MCF 10A (cell line): Measurements from ENCODE around the gene RCAN2. TPM values are rescaled to one million over a fixed set of nuclear protein-coding genes. Genes with fewer than 3 reads are reported as not detected.

Experiments used
- BruUV-seq: library from RNA; stranded (reverse); fragments of 400-500 nt; replicated peaks from 2 replicates; lab custom pipeline; 2021; lab: Mats Ljungman, UMichigan
- CTCF ChIA-PET: fragments of 300-600 bp; sonication (Branson Sonifier 250); formaldehyde crosslinking; extraction: SDS; loops from one replicate; lab custom pipeline; 2021; ENCODE audit warnings: antibody characterized with exemption, inconsistent platforms; lab: Yijun Ruan, JAX
- POLR2A ChIA-PET: fragments of 300-600, 350-650 bp; sonication (Branson Sonifier 250); formaldehyde crosslinking; extraction: SDS; loops from one replicate; lab custom pipeline; 2020; ENCODE audit warnings: antibody characterized with exemption, inconsistent platforms; lab: Yijun Ruan, JAX
- DNase-seq: peaks from one replicate; pipeline ENCODE4 v3.0.0-alpha.2; 2018; ENCODE audit not compliant: unreplicated experiment
- H3K27ac Mint-ChIP-seq: one replicate; pipeline ENCODE4 v1.8.0; 2022; ENCODE audit warnings: mild to moderate bottlenecking, low read depth, mixed read lengths; ENCODE audit not compliant: unreplicated experiment
- H3K27me3 Mint-ChIP-seq: one replicate; pipeline ENCODE4 v1.8.0; 2022; ENCODE audit warnings: mixed read lengths; ENCODE audit not compliant: insufficient read depth, unreplicated experiment
- H3K36me3 Mint-ChIP-seq: one replicate; pipeline ENCODE4 v1.8.0; 2022; ENCODE audit warnings: mild to moderate bottlenecking, moderate library complexity, mixed read lengths; ENCODE audit not compliant: insufficient read depth, unreplicated experiment
- H3K4me1 Mint-ChIP-seq: one replicate; pipeline ENCODE4 v1.8.0; 2022; ENCODE audit warnings: mixed read lengths; ENCODE audit not compliant: insufficient read depth, unreplicated experiment
- H3K4me3 Mint-ChIP-seq: one replicate; pipeline ENCODE4 v1.8.0; 2022; ENCODE audit warnings: mild to moderate bottlenecking, moderate library complexity, mixed read lengths; ENCODE audit not compliant: unreplicated experiment
- H3K9me3 Mint-ChIP-seq: one replicate; pipeline ENCODE4 v1.8.0; 2022; ENCODE audit warnings: mixed read lengths; ENCODE audit not compliant: unreplicated experiment
- CTCF ChIP-seq: fragments of 200-600 bp; IDR thresholded peaks from one replicate; pipeline ENCODE4 v1.8.0; 2022; ENCODE audit warnings: antibody characterized with exemption, mild to moderate bottlenecking; ENCODE audit not compliant: unreplicated experiment
- intact Hi-C: fragments of 100-400 bp; cut with micrococcal nuclease; formaldehyde crosslinking; loops from 2 replicates; pipeline ENCODE4 v1.14.1; 2022
- total RNA-seq: library from RNA; stranded (reverse); gene quantifications from 2 replicates; pipeline ENCODE4 v1.2.3, GENCODE V29; 2022

Gene RCAN2
- total RNA-seq, 1 experiment from 2014 or later = 0.09 TPM

GRCh38 chr6:46310196-46310595 is 181.1 kb downstream of the RCAN2 start:
- no peak for TF ChIP-seq CTCF
- H3K4me3 Mint-ChIP-seq = no peak overlapping the region
- no peaks in the 10 kb centered on the region for H3K27me3 Mint-ChIP-seq
- ChIA-PET POLR2A (no interaction called here), CTCF (no interaction called here)
- H3K9me3 Mint-ChIP-seq = no peaks in the 10 kb centered on the region
- no TSS peak for BruUV-seq
- intact Hi-C loops = no loop called here
- no peak overlapping the region for H3K27ac Mint-ChIP-seq
- DNase-seq = no peak
- H3K36me3 Mint-ChIP-seq = no peaks in the 10 kb centered on the region
- no peaks in the 10 kb centered on the region for H3K4me1 Mint-ChIP-seq

GRCh38 chr6:46306431-46306830 is 184.8 kb downstream of the RCAN2 start:
- Mint-ChIP-seq H3K4me1 (no peaks in the 10 kb centered on the region), H3K4me3 (no peak overlapping the region), H3K27me3 (peaks cover 10% of the 10 kb centered on the region), H3K27ac (no peak overlapping the region), H3K9me3 (no peaks in the 10 kb centered on the region), H3K36me3 (no peaks in the 10 kb centered on the region)
- POLR2A ChIA-PET = no interaction called here
- intact Hi-C loops = no loop called here
- CTCF ChIA-PET = interaction anchor here (0.6 kb wide), 1 partner anchor 16 kb away, joined by 3 read pairs; no protein-coding TSS in a partner anchor
- TF ChIP-seq CTCF = no peak
- BruUV-seq = no TSS peak
- DNase-seq = no peak

- Mint-ChIP-seq H3K4me3 (no peak overlapping the region), H3K4me1 (no peaks in the 10 kb centered on the region), H3K9me3 (no peaks in the 10 kb centered on the region), H3K27ac (no peak overlapping the region), H3K27me3 (peaks cover 16% of the 10 kb centered on the region), H3K36me3 (no peaks in the 10 kb centered on the region)
- BruUV-seq = no TSS peak
- ChIA-PET POLR2A (interaction anchor here (0.6 kb wide), 1 partner anchor 454 kb away, joined by 3 read pairs; no protein-coding TSS in a partner anchor), CTCF (interaction anchor here (0.7 kb wide), 1 partner anchor 354 kb away, joined by 7 read pairs; no protein-coding TSS in a partner anchor)
- no peak for TF ChIP-seq CTCF
- peak; percentile 5 for DNase-seq
- intact Hi-C loops = no loop called here
Measured at GRCh38 chr6:46305833-46306232, 185.4 kb downstream of the RCAN2 start.

GRCh38 chr6:46305236-46305635 is 186.0 kb downstream of the RCAN2 start:
- Mint-ChIP-seq H3K4me1 (no peaks in the 10 kb centered on the region), H3K27me3 (peaks cover 19% of the 10 kb centered on the region), H3K27ac (no peak overlapping the region), H3K36me3 (no peaks in the 10 kb centered on the region), H3K9me3 (no peaks in the 10 kb centered on the region), H3K4me3 (no peak overlapping the region)
- TF ChIP-seq CTCF = no peak
- intact Hi-C loops = no loop called here
- no TSS peak for BruUV-seq
- ChIA-PET POLR2A (interaction anchor here (0.6 kb wide), 1 partner anchor 453 kb away, joined by 3 read pairs; no protein-coding TSS in a partner anchor), CTCF (interaction anchor here (0.7 kb wide), 1 partner anchor 354 kb away, joined by 7 read pairs; no protein-coding TSS in a partner anchor)
- DNase-seq = no peak
